HUES64 (cell line): ENCODE measurements around the gene SLC7A4.

Experiments used
- H3K27ac ChIP-seq: 2 replicates; pipeline ENCODE4 v1.7.0; 2013; ENCODE audit warnings: low read depth, low read length, inconsistent platforms
- H3K27me3 ChIP-seq: 2 replicates; pipeline ENCODE4 v1.6.1; 2013; ENCODE audit warnings: mild to moderate bottlenecking, low read length; ENCODE audit not compliant: insufficient read depth
- H3K36me3 ChIP-seq: 2 replicates; pipeline ENCODE4 v1.6.1; 2013; ENCODE audit warnings: mild to moderate bottlenecking, low read length; ENCODE audit not compliant: insufficient read depth
- H3K4me1 ChIP-seq: 2 replicates; pipeline ENCODE4 v1.6.1; 2013; ENCODE audit warnings: mild to moderate bottlenecking, low read length, moderate library complexity; ENCODE audit not compliant: insufficient read depth
- H3K4me3 ChIP-seq: 2 replicates; pipeline ENCODE4 v1.5.1; 2013; ENCODE audit warnings: mild to moderate bottlenecking, low read length, moderate library complexity
- H3K9ac ChIP-seq: 2 replicates; pipeline ENCODE4 v1.6.1; 2013; ENCODE audit warnings: mild to moderate bottlenecking, low read depth, low read length
- H3K9me3 ChIP-seq: 2 replicates; pipeline ENCODE4 v1.6.1; 2013; ENCODE audit warnings: low read depth, low read length; ENCODE audit not compliant: insufficient read depth
- WGBS: fragments of 150-250, 120-280 bp; methylation state at CpG from one replicate; pipeline ENCODE4 v1.1.7; 2013; ENCODE audit warnings: missing lambda C conversion rate; 5-methylcytosine and 5-hydroxymethylcytosine counted together

Gene SLC7A4

DNA sequence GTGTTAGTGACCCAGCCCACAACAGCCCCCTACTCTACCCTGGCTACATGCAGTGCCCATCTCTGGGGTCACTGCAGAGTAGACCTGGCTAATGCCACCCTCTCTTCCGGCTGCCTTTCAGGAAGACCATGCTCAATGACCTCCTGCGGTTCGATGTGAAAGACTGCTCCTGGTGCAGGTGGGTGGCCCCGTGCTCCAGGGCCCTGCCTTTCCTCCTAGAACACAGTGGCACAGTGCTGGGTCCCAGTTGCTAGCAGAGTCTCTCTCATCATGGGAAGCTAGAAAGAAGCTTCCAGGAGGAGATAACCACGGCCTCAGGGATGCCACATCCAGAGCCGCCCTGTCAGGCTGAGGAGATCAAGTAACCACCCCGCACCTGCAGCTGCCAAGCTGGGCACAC, 46.6 kb downstream of the SLC7A4 start:
- H3K9ac ChIP-seq, result no peak overlapping the region
- 96% methylated on average over 7 of the region's 7 CpGs for WGBS
- peaks cover 4% of the 10 kb centered on the region for H3K4me1 ChIP-seq
- H3K4me3 ChIP-seq, result no peak overlapping the region
- H3K27me3 ChIP-seq, result peaks cover 6% of the 10 kb centered on the region; the same call in 1 of the 2 replicates
- no peaks in the 10 kb centered on the region for H3K9me3 ChIP-seq
- H3K36me3 ChIP-seq, result peaks cover 40% of the 10 kb centered on the region
- H3K27ac ChIP-seq, result no peak overlapping the region

GRCh38 chr22:20983081-20983771, 49.1 kb downstream of the SLC7A4 start:
- Histone ChIP-seq H3K9ac (peak overlapping the region; percentile 91), H3K4me1 (peaks cover 14% of the 10 kb centered on the region), H3K27ac (no peak overlapping the region)

GRCh38 chr22:20982563-20982882, 49.8 kb downstream of the SLC7A4 start:
- peaks cover 17% of the 10 kb centered on the region for H3K27me3 ChIP-seq
- H3K36me3 ChIP-seq, result peaks cover 25% of the 10 kb centered on the region
- H3K4me3 ChIP-seq, result peak overlapping the region; percentile 75
- H3K4me1 ChIP-seq, result peaks cover 14% of the 10 kb centered on the region
- H3K9ac ChIP-seq, result peak overlapping the region; percentile 91
- peak overlapping the region; percentile 15; the same call in 1 of the 2 replicates for H3K27ac ChIP-seq
- 4% methylated on average over 12 of the region's 12 CpGs for WGBS
- peaks cover 9% of the 10 kb centered on the region for H3K9me3 ChIP-seq

More at GRCh38 chr22:20983081-20983771, 49.1 kb downstream of the SLC7A4 start:
- peak overlapping the region; percentile 75 for H3K4me3 ChIP-seq
- WGBS, result 91% methylated on average over 4 of the region's 5 CpGs
- peaks cover 17% of the 10 kb centered on the region for H3K27me3 ChIP-seq
- H3K36me3 ChIP-seq, result peaks cover 31% of the 10 kb centered on the region
- peaks cover 8% of the 10 kb centered on the region for H3K9me3 ChIP-seq

- peaks cover 9% of the 10 kb centered on the region for H3K9me3 ChIP-seq
- under 1% methylated on average over 87 of the region's 87 CpGs for WGBS
Measured at GRCh38 chr22:20981787-20982562, 50.4 kb downstream of the SLC7A4 start, which contains the start of gene LZTR1. LZTR1 (plus strand) TSS chr22:20982297; CDS start chr22:20982372, 75 bp downstream.

DNA sequence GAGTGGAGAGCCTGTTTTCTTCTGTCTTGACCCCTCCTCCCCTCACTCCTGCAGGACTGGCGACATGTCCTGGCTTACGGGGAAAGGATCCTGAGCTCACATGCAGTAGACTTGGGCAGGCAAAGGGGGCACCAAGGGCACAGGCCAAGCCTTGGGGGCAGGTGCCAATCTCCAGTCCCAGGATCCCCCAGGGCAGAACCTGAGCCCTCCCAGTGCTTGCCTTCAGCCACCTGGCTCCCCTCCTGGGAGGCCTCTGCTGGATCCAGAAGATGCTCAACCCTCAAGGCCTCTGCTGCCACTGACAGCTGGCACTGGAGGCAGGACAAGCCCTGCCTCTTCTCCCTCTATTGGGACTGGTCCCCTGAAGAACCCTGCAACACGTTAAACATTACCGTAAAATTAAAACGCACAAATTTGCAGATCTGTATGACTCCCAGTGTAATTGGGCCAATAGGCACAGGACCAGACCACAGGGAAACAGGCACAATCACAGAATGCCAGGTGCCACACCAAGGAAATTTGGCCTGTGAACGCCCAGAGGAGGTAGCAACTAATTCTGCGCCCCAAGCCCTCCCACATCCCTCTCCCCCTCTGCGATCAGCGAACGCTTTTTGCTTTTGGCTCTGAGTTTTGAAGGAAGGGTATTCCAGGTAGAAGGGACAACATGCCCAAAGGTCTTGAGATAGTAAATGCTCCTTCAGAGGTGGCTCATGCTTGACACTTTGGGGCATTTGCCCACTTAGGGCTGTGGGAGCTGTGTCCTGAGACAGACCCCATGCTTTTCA, 51.2 kb downstream of the SLC7A4 start:
- Histone ChIP-seq H3K4me3 (peak overlapping the region; percentile 75), H3K36me3 (peaks cover 15% of the 10 kb centered on the region; the same call in 1 of the 2 replicates), H3K4me1 (peaks cover 14% of the 10 kb centered on the region), H3K9me3 (peaks cover 9% of the 10 kb centered on the region), H3K27ac (peak overlapping the region; percentile 78), H3K27me3 (peaks cover 17% of the 10 kb centered on the region), H3K9ac (peak overlapping the region; percentile 91)
- WGBS, result 80% methylated on average over 10 of the region's 10 CpGs

More at GRCh38 chr22:20981787-20982562, 50.4 kb downstream of the SLC7A4 start, which contains the start of gene LZTR1:
- peaks cover 22% of the 10 kb centered on the region; the same call in 1 of the 2 replicates for H3K36me3 ChIP-seq
- H3K4me1 ChIP-seq, result peaks cover 14% of the 10 kb centered on the region
- peak within 1 kb of the TSS; percentile 91 for H3K9ac ChIP-seq
- peaks cover 17% of the 10 kb centered on the region for H3K27me3 ChIP-seq
- peak within 1 kb of the TSS; percentile 78 for H3K27ac ChIP-seq
- H3K4me3 ChIP-seq, result peak within 1 kb of the TSS; percentile 75

DNA sequence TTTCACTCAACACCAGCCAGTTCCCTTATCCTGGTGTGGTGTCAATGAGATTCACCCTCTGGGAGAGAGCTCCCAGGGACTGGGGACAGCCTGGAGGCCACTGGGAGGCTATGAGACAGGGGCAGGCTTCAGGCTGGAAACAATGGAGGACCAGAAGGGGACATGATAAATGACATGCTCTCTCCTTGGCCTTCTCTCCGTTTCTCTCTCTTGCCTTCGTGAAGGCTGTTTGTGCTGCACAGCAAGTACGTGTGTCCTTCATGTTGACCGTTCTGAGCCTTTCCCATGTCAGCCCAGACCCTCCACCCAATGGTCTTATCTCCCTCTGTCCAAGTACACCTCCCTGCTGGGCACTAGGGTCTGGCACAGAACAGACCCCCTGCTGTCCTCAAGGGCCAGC, 51.8 kb downstream of the SLC7A4 start:
- peaks cover 14% of the 10 kb centered on the region for H3K4me1 ChIP-seq
- no peak overlapping the region for H3K4me3 ChIP-seq
- H3K9ac ChIP-seq, result no peak overlapping the region
- no peak overlapping the region for H3K27ac ChIP-seq
- peaks cover 9% of the 10 kb centered on the region for H3K9me3 ChIP-seq
- peaks cover 17% of the 10 kb centered on the region for H3K27me3 ChIP-seq
- H3K36me3 ChIP-seq, result peaks cover 9% of the 10 kb centered on the region; the same call in 1 of the 2 replicates
- WGBS, result 93% methylated on average over 4 of the region's 4 CpGs

DNA sequence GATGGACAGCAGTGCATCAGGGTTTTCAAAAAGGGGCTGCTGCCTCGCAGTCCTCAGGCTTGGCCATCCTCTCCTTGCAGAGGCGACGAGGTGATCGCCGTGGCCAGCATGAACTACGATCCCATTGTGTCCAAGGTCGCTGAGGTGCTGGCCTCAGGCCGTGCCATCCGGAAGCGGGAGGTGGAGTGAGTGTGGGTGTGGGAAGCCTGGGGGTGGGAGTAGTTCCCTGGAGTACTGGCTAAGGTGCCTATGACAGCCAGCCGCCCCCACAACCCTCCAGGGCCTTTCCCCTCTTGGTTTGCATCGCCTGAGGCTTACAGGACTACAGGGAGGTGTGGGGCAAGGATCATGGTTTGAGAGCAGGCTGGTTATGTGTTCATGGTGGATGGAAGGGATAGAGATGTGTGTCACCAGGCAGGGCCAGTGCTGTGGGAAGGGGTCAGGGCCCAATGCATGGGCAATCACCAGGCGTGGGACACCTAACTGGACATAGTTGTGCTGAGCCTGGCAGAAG, 52.4 kb downstream of the SLC7A4 start:
- 59% methylated on average over 13 of the region's 13 CpGs for WGBS
- H3K4me3 ChIP-seq, result peak overlapping the region; percentile 52
- peak overlapping the region; percentile 17; the same call in 1 of the 2 replicates for H3K9ac ChIP-seq

DNA sequence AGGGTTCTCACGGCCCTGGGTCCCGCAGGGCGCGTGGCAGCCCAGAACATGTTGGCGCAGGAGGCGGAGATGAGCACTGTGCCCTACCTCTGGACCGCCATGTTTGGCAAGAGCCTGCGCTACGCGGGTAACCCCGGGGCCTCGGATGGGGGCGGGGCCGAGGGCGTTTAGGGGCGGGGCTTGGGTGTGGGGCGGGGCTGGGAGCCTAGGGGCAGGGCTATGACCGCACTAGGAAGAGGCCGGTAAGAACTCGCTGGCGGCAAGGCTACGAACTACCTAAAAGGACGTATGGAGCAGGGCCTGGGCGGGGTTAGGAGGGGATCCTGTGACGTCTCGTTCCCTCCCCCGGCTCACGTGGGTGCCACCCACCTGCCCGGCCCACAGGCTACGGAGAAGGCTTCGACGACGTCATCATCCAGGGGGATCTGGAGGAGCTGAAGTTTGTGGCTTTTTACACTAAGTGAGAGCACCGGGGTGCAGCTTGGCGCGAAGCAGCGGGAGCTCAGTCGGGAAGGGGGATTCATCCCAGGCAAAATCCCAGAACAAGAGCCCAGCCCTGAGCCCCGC, 53.0 kb downstream of the SLC7A4 start:
- peak overlapping the region; percentile 46; the same call in 1 of the 2 replicates for H3K27ac ChIP-seq
- peak overlapping the region; percentile 52 for H3K4me3 ChIP-seq
- H3K4me1 ChIP-seq, result peaks cover 14% of the 10 kb centered on the region
- H3K36me3 ChIP-seq, result peaks cover 5% of the 10 kb centered on the region; the same call in 1 of the 2 replicates
- H3K9me3 ChIP-seq, result peaks cover 9% of the 10 kb centered on the region
- H3K27me3 ChIP-seq, result peaks cover 17% of the 10 kb centered on the region
- WGBS, result 16% methylated on average over 39 of the region's 39 CpGs
- H3K9ac ChIP-seq, result peak overlapping the region; percentile 45

More for the DNA sequence above, 52.4 kb downstream of the SLC7A4 start:
- Histone ChIP-seq H3K36me3 (peaks cover 5% of the 10 kb centered on the region; the same call in 1 of the 2 replicates), H3K4me1 (peaks cover 14% of the 10 kb centered on the region), H3K27me3 (peaks cover 17% of the 10 kb centered on the region), H3K9me3 (peaks cover 9% of the 10 kb centered on the region), H3K27ac (no peak overlapping the region; the same call in 1 of the 2 replicates)
